ENCODE data around the gene ALKBH5. TPM values are rescaled to one million over a fixed set of nuclear protein-coding genes. Genes with fewer than 3 reads are reported as not detected.

The ALKBH5 gene
- total RNA-seq: 10 to 100 TPM; 45.4 to 48.8 TPM

GRCh38 chr17:18183334-18184142, at the start of gene ALKBH5:
TSS of gene ALKBH5 (plus strand) at chr17:18183828. CDS start at chr17:18184244, 416 bp downstream.
- Histone ChIP-seq H3K27me3 (no peaks in the 10 kb centered on the region), H3K36me3 (replicated peaks in 1 of 2; ENCODE audit: insufficient read depth in 1 of 2, low read depth in 2 of 2) (no peaks in the 10 kb centered on the region), H3K4me1 (peaks cover 47% of the 10 kb centered on the region), H3K27ac (peak within 1 kb of the TSS; percentile 94 to 99 (median 97)), H3K9me3 (no peaks in the 10 kb centered on the region), H3K4me3 (peak within 1 kb of the TSS; percentile 61 to 94)
- DNase-seq (peak; percentile 97 to 99 (median 98)), ATAC-seq (peak; percentile 90)
- TF ChIP-seq POLR2A (IDR thresholded peaks at IDR 0.05) (peak; percentile 79 to 95 (median 86)), CTCF (IDR thresholded peaks at IDR 0.05) (peak in 3 of 7 experiments; percentile 23 to 30 (median 24))
- intact Hi-C loops (cut with DNase I): no loop called here
- 0% methylated on average over 34 to 77 of the region's 98 CpGs for WGBS, 2 donors

- DNase-seq (no peak), ATAC-seq (no peak)
- no peak overlapping the region for H3K27ac ChIP-seq
- no peaks in the 10 kb centered on the region for H3K27me3 ChIP-seq
- TF ChIP-seq CTCF (IDR thresholded peaks at IDR 0.05) (no peak), POLR2A (IDR thresholded peaks at IDR 0.05) (no peak)
- H3K4me1 ChIP-seq: peaks cover 6% of the 10 kb centered on the region
- no peaks in the 10 kb centered on the region for H3K9me3 ChIP-seq
- intact Hi-C loops (cut with DNase I): no loop called here
- 60 to 71% methylated on average over 13 to 19 of the region's 19 CpGs for WGBS, 2 donors
- H3K36me3 ChIP-seq (replicated peaks in 1 of 2; ENCODE audit: insufficient read depth in 1 of 2, low read depth in 2 of 2): no peaks in the 10 kb centered on the region
- no peak overlapping the region for H3K4me3 ChIP-seq
These were observed 47.3 kb upstream of the ALKBH5 start for GRCh38 chr17:18136357-18136756.

- H3K27me3 ChIP-seq: no peaks in the 10 kb centered on the region
- no peak overlapping the region for H3K27ac ChIP-seq
- H3K36me3 ChIP-seq (replicated peaks in 1 of 2; ENCODE audit: insufficient read depth in 1 of 2, low read depth in 2 of 2): no peaks in the 10 kb centered on the region
- H3K9me3 ChIP-seq: no peaks in the 10 kb centered on the region
- no peak for ATAC-seq
- TF ChIP-seq POLR2A (IDR thresholded peaks at IDR 0.05): no peak
- no peak for TF ChIP-seq CTCF (IDR thresholded peaks at IDR 0.05)
- 63 to 77% methylated on average over 3 to 8 of the region's 8 CpGs for WGBS, 2 donors
- intact Hi-C loops (cut with DNase I): no loop called here
- peaks cover 6% of the 10 kb centered on the region for H3K4me1 ChIP-seq
- H3K4me3 ChIP-seq: no peak overlapping the region
- DNase-seq: no peak
These were observed 45.4 kb upstream of the ALKBH5 start for GRCh38 chr17:18138065-18138749.

- peaks cover 6% of the 10 kb centered on the region for H3K4me1 ChIP-seq
- H3K27me3 ChIP-seq: no peaks in the 10 kb centered on the region
- H3K36me3 ChIP-seq (replicated peaks in 1 of 2; ENCODE audit: insufficient read depth in 1 of 2, low read depth in 2 of 2): no peaks in the 10 kb centered on the region
- no peak overlapping the region for H3K27ac ChIP-seq
- no peak overlapping the region for H3K4me3 ChIP-seq
- no peak for DNase-seq
- 82 to 95% methylated on average over 1 to 2 of the region's 2 CpGs for WGBS, 2 donors
- intact Hi-C loops (cut with DNase I): no loop called here
- ATAC-seq: no peak
- no peaks in the 10 kb centered on the region for H3K9me3 ChIP-seq
- no peak for TF ChIP-seq CTCF (IDR thresholded peaks at IDR 0.05)
- no peak for TF ChIP-seq POLR2A (IDR thresholded peaks at IDR 0.05)
These were observed 44.5 kb upstream of the ALKBH5 start for GRCh38 chr17:18139092-18139491.
